ENCODE measurements around the gene ARHGAP44. TPM values are rescaled to one million over a fixed set of nuclear protein-coding genes. Genes with fewer than 3 reads are reported as not detected.

ARHGAP44 gene
- total and polyA plus RNA-seq, 2 of the 4 experiments (the other 2 are of a cell fraction): 0.54 to 1.0 TPM

DNA sequence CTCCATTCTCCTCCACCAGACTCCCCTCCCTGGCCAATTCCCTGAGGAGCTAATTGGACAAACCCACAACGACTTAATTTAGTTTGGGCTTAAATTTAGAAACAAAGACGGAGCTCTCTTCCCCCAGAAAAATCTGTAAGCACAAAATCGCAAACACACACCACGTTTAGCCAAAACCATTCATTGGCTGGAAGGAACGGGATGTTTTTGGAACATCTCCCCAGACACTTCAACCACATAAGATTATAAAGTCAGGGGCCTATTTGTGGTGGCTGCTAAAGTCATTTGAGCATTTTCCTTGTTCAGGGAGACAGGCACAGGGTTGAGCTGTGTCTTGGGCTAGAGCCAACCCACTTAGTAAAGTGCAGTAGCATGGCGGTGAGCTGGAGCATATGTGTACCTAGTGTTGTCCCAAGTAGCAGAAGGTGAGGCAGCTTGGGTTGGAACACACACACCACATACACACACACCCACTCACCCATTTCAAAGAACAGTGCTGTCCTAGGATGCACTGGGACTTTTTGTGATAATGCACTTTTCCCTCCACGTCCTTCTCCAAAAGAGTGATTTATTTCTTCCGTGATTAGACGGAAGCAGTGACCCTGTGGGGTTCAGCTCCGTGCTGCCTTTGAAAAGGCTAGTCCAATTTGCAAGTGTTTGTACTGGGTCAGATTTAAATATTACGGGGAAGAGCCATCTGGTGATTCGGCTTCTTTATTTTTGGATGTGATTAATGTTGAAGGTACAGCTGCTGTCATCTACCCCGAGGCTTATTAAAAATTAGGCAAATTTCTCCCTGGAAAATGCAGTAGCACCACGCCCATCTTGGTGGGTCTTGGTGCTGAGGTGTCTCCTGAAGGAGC lies 196.4 kb downstream of the ARHGAP44 start:
- no peak overlapping the region for H3K56ac ChIP-seq (ENCODE audit: extremely low read depth, insufficient read depth, low read length)
- no peak overlapping the region for H2BK20ac ChIP-seq (ENCODE audit: low read depth, low read length)
- ATAC-seq (ENCODE audit: low read depth) (no peak), DNase-seq (peak; percentile 32)
- no TSS peak for BruUV-seq (replicated peaks)
- no peak overlapping the region for H4K5ac ChIP-seq (ENCODE audit: low read depth, low read length)
- no peak overlapping the region for H2AFZ ChIP-seq (replicated peaks; ENCODE audit: low read length, poor library complexity)
- WGBS, 2 experiments (ENCODE audit: extremely low coverage in 2 of 2, insufficient read length in 1 of 2): 100% methylated on average over 2 of the region's 14 CpGs; no CpG with 5 or more reads in 1 of the 2 experiments
- in situ Hi-C loops (cut with MboI; ENCODE audit: low sequenced_read_pairs) (no loop called here), intact Hi-C loops (cut with micrococcal nuclease) (loop anchor here (10.0 kb wide), 1 partner anchor 201 kb away; the partner anchor contains the start of gene ARHGAP44), dilution Hi-C loops (cut with HindIII; ENCODE audit: low sequenced_read_pairs, unreplicated experiment) (no loop called here)
- H2BK120ac ChIP-seq (ENCODE audit: low read depth, low read length): no peak overlapping the region
- no peak overlapping the region for H3K9ac ChIP-seq (ENCODE audit: low read depth, low read length)
- ChIA-PET CTCF (no interaction called here), POLR2A (ENCODE audit: unreplicated experiment) (no interaction called here)
- H3K4me3 ChIP-seq (ENCODE audit: insufficient read depth, low read depth, low read length): no peak overlapping the region
- no peak overlapping the region for H2BK5ac ChIP-seq (ENCODE audit: low read depth, low read length, poor library complexity, severe bottlenecking)
- H3K4me2 ChIP-seq (ENCODE audit: low read depth, low read length): no peak overlapping the region
- no peak overlapping the region for H2AK5ac ChIP-seq (ENCODE audit: low read depth, low read length)
- H3K9me3 ChIP-seq (ENCODE audit: control insufficient read depth, insufficient read depth, low read length): no peaks in the 10 kb centered on the region
- no peaks in the 10 kb centered on the region for H3K79me1 ChIP-seq (ENCODE audit: low read depth in 1 of 2, low read length in 2 of 2)
- no peaks in the 10 kb centered on the region for H4K20me1 ChIP-seq (ENCODE audit: insufficient read depth, low read length)
- H4K91ac ChIP-seq (ENCODE audit: insufficient read depth, low read depth, low read length): no peak overlapping the region
- H3K18ac ChIP-seq (ENCODE audit: low read depth, low read length): no peak overlapping the region
- H2BK15ac ChIP-seq (ENCODE audit: low read depth, low read length): no peak overlapping the region
- no peak overlapping the region for H3K4ac ChIP-seq (ENCODE audit: low read depth, low read length)
- H3K9me1 ChIP-seq (ENCODE audit: insufficient read depth, low read length): no peaks in the 10 kb centered on the region; the same call in 1 of the 2 replicates
- H3K23ac ChIP-seq (ENCODE audit: low read depth, low read length): no peak overlapping the region
- H3K4me1 ChIP-seq (ENCODE audit: control insufficient read depth, insufficient read depth, low read length): peaks cover 4% of the 10 kb centered on the region; the same call in 1 of the 2 replicates
- no peak overlapping the region for H3K14ac ChIP-seq (replicated peaks; ENCODE audit: low read depth, low read length)
- no peak overlapping the region for H2AK9ac ChIP-seq (replicated peaks; ENCODE audit: low read depth, low read length, poor library complexity)
- TF ChIP-seq RAD21 (IDR thresholded peaks at IDR 0.05; ENCODE audit: low read length) (no peak), ELK1 (IDR thresholded peaks at IDR 0.05; ENCODE audit: borderline replicate concordance, low read depth, low read length) (no peak), FOS (IDR thresholded peaks at IDR 0.05; ENCODE audit: low read depth, low read length) (no peak)
- no peak overlapping the region for H3K27ac ChIP-seq (ENCODE audit: insufficient read depth, low read length)
- H3K36me3 ChIP-seq (ENCODE audit: control insufficient read depth, insufficient read depth, low read length): peaks cover 7% of the 10 kb centered on the region; the same call in 1 of the 2 replicates
- H3K27me3 ChIP-seq (ENCODE audit: control insufficient read depth, insufficient read depth, low read length): no peaks in the 10 kb centered on the region
- H4K8ac ChIP-seq (ENCODE audit: low read depth in 2 of 2, low read length in 2 of 2): no peak overlapping the region

Data from IMR-90 (cell line).